Tibial nerve (tissue), 4 donors: ENCODE data around the gene MED31. TPM values are rescaled to one million over a fixed set of nuclear protein-coding genes. Genes with fewer than 3 reads are reported as not detected.
"Not testable (repeated sequence)": the region's sequence is repeated elsewhere in the genome, so short reads cannot be mapped to it uniquely, and the experiment has no call there.

Source experiments
- DNase-seq, 2 donors: peaks; one replicate each; pipeline ENCODE4 v3.0.0-alpha.2; 2019; ENCODE audit warnings: low spot score in 2 of 2
- H3K27ac ChIP-seq, 4 donors: fragments of 200-600 bp; sonication (generic) in 3 of 4; one replicate each; pipeline ENCODE4 v1.5.1; 2017 to 2019; ENCODE audit warnings: mild to moderate bottlenecking in 1 of 4
- H3K27me3 ChIP-seq, 2 donors: fragments of 200-600 bp; sonication (generic) in 1 of 2; one replicate each; pipeline versions ENCODE4 v1.5.1 to v1.6.0; 2017 to 2019
- H3K36me3 ChIP-seq, 3 donors: fragments of 200-600 bp; sonication (generic); one replicate each; pipeline ENCODE4 v1.5.1; 2018 to 2019
- H3K4me1 ChIP-seq, 4 donors: fragments of 200-600 bp; sonication (generic) in 3 of 4; one replicate each; pipeline ENCODE4 v1.5.1; 2017 to 2019
- H3K4me3 ChIP-seq, 4 donors: fragments of 200-600 bp; sonication (generic) in 3 of 4; one replicate each; pipeline ENCODE4 v1.5.1; 2017 to 2019; ENCODE audit warnings: mild to moderate bottlenecking in 1 of 4, moderate library complexity in 1 of 4
- H3K9me3 ChIP-seq, 4 donors: fragments of 200-600 bp; sonication (generic) in 3 of 4; one replicate each; pipeline ENCODE4 v1.5.1; 2017 to 2019
- EP300 ChIP-seq, 2 donors: sonication (generic); formaldehyde crosslinking; IDR thresholded peaks; one replicate each; pipeline ENCODE4 v1.6.1; 2017; ENCODE audit warnings: antibody characterized with exemption in 2 of 2, mild to moderate bottlenecking in 1 of 2
- POLR2A ChIP-seq, 2 donors: fragments of 450-650 bp; IDR thresholded peaks; one replicate each; pipeline ENCODE4 v1.6.1; 2017; ENCODE audit warnings: antibody characterized with exemption in 2 of 2, mild to moderate bottlenecking in 2 of 2, moderate library complexity in 2 of 2
- WGBS, 2 donors: methylation state at CpG; one replicate each; pipeline ENCODE4 v1.1.5; 2018; 5-methylcytosine and 5-hydroxymethylcytosine counted together
- small RNA-seq: library from RNA; depleted of rRNA; stranded (forward); fragments of <200 nt; gene quantifications from one replicate; pipeline ENCODE3, GENCODE V24; 2016
- total RNA-seq, 4 donors: library from RNA; depleted of rRNA; stranded (reverse); fragments of >200 nt; gene quantifications; one replicate each; pipeline ENCODE4 v1.1.0, GENCODE V29; 2016
- TF ChIP-seq, protein P1 (sequence below), 5 experiments: fragments of 200-600 bp in 3 of 5; fragments of 450-650 bp in 2 of 5; sonication (generic) in 3 of 5; IDR thresholded peaks; one replicate each; pipeline ENCODE4 v1.5.1; 2016 to 2019; ENCODE audit warnings: antibody characterized with exemption in 5 of 5, mild to moderate bottlenecking in 3 of 5, moderate library complexity in 2 of 5

MED31 gene
- total RNA-seq, 4 donors from 2014 or later, result 4.5 to 12.6 (median 6.6) TPM

DNA sequence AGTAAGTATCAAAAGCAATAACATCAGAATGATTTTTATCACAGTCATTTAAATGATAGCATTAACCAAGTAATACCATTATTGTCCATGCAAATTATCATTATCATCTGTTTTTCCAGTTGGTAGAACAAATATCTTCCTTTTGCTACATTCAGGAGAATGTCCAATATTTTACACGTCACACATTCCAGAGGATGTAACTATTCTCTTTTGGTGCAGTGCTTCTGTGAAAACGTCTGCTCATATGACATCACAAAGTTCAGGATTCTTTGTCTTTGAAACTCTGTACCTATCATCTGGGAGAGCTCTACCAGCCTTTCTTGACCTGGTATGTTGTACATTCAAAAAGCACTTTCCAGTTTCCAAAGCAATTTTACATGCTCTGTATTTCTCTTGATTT lies 54.9 kb downstream of the MED31 start:
- 82 to 90% methylated on average over 2 of the region's 2 CpGs for WGBS, 2 donors
- Histone ChIP-seq H3K4me1 (peaks cover 0 to 22% (median 5%) of the 10 kb centered on the region in 4 donors), H3K27me3 (no peaks in the 10 kb centered on the region), H3K9me3 (no peaks in the 10 kb centered on the region), H3K36me3 (peaks cover 0 to 53% (median 4%) of the 10 kb centered on the region in 3 donors), H3K4me3 (no peak overlapping the region), H3K27ac (no peak overlapping the region)
- no peak for DNase-seq
- TF ChIP-seq, protein P1, sequence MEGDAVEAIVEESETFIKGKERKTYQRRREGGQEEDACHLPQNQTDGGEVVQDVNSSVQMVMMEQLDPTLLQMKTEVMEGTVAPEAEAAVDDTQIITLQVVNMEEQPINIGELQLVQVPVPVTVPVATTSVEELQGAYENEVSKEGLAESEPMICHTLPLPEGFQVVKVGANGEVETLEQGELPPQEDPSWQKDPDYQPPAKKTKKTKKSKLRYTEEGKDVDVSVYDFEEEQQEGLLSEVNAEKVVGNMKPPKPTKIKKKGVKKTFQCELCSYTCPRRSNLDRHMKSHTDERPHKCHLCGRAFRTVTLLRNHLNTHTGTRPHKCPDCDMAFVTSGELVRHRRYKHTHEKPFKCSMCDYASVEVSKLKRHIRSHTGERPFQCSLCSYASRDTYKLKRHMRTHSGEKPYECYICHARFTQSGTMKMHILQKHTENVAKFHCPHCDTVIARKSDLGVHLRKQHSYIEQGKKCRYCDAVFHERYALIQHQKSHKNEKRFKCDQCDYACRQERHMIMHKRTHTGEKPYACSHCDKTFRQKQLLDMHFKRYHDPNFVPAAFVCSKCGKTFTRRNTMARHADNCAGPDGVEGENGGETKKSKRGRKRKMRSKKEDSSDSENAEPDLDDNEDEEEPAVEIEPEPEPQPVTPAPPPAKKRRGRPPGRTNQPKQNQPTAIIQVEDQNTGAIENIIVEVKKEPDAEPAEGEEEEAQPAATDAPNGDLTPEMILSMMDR (IDR thresholded peaks at IDR 0.05), result no peak
- TF ChIP-seq POLR2A (IDR thresholded peaks at IDR 0.05), result no peak
- TF ChIP-seq EP300 (IDR thresholded peaks at IDR 0.05), result no peak

DNA sequence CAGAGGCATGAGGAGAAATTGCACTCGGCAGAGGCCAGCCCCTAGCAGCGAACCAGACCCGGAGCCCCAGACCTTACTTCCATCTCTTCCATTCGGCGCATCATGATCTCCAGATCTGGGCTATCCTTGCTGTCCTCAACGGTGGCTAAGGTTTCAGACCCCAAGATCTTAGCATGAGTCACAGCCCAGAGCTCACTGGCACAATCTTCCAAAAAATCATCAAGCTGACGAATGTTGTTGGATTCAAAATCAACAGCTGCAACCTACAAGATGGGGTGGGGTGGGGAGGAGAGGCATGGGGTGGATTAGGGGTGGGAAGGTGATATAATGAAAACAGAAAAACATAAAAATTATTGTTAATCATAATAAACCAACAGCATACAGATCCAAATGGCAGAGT lies 55.3 kb downstream of the MED31 start:
- TF ChIP-seq POLR2A (IDR thresholded peaks at IDR 0.05) (no peak), EP300 (IDR thresholded peaks at IDR 0.05) (no peak)
- TF ChIP-seq, protein P1 (IDR thresholded peaks at IDR 0.05), result no peak
- H3K4me1 ChIP-seq, result peaks cover 0 to 22% (median 5%) of the 10 kb centered on the region in 4 donors
- no peak for DNase-seq

DNA sequence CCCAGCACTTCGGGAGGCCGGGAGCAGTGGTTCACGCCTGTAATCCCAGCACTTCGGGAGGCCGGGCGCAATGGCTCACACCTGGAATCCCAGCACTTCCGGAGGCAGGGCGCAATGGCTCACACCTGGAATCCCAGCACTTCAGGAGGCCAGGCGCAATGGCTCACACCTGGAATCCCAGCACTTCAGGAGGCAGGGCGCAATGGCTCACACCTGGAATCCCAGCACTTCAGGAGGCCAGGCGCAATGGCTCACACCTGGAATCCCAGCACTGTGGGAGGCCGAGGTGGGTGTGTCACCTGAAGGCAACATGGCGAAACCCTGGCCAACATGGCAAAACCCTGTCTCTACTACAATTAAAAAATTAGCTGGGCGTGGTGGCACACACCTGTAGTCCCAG lies 58.0 kb downstream of the MED31 start:
- not testable (repeated sequence) for H3K9me3 ChIP-seq, H3K27ac ChIP-seq, DNase-seq, H3K4me1 ChIP-seq, H3K4me3 ChIP-seq, H3K27me3 ChIP-seq
- H3K36me3 ChIP-seq, result peaks cover 0 to 82% (median 12%) of the 10 kb centered on the region in 3 donors
- WGBS, 2 donors, result 95 to 99% methylated on average over 13 to 14 of the region's 14 CpGs

More for the DNA sequence above, 55.3 kb downstream of the MED31 start:
- H3K4me3 ChIP-seq, result no peak overlapping the region
- no peaks in the 10 kb centered on the region for H3K27me3 ChIP-seq
- H3K36me3 ChIP-seq, result peaks cover 0 to 58% (median 4%) of the 10 kb centered on the region in 3 donors
- WGBS, 2 donors, result 96 to 97% methylated on average over 7 of the region's 7 CpGs
- no peaks in the 10 kb centered on the region for H3K9me3 ChIP-seq
- H3K27ac ChIP-seq, result no peak overlapping the region

Small RNAs within 50 kb of the gene (small RNA-seq; reads per million reads assigned to genes)
- gene MIR4520-1, result not detected
- 0.47 reads per million for gene RNA5SP435

Other genes starting within 250 kb of the MED31 start
- gene AIPL1, start 216.5 kb downstream of the MED31 start, total RNA-seq, result not detected
- gene PIMREG, start 207.2 kb downstream of the MED31 start, total RNA-seq, result under 1 TPM in 2 of 4 donors, not detected in 2; 0.42 to 0.59 TPM
- gene PITPNM3, start 95.0 kb downstream of the MED31 start, total RNA-seq, result 1 to 10 TPM in 3 of 4 donors, under 1 TPM in 1; 0.90 to 5.2 (median 2.3) TPM
- gene KIAA0753, start 10.9 kb downstream of the MED31 start, total RNA-seq, result 10 to 100 TPM; 14.1 to 24.0 (median 16.9) TPM
- gene TXNDC17, start 10.5 kb downstream of the MED31 start, total RNA-seq, result 100 to 1,000 TPM in 1 of 4 donors, 10 to 100 TPM in 3; 31.8 to 124 (median 85.6) TPM
- 1 to 10 TPM in 3 of 4 donors, not detected in 1; 2.1 to 3.9 (median 3.5) TPM for gene C17orf100, start 157 bp upstream of the MED31 start, total RNA-seq
- gene SLC13A5, start 61.8 kb upstream of the MED31 start, total RNA-seq, result not detected
- 10 to 100 TPM; 25.2 to 50.3 (median 45.6) TPM for gene XAF1, start 104.4 kb upstream of the MED31 start, total RNA-seq
- under 1 TPM in 2 of 4 donors, not detected in 2; 0.20 to 0.21 TPM for gene FBXO39, start 124.6 kb upstream of the MED31 start, total RNA-seq
- gene TEKT1, start 180.1 kb upstream of the MED31 start, total RNA-seq, result not detected